Stimulated activated CD8-positive, alpha-beta memory T cell treated with anti-CD3 and anti-CD28 coated beads, Interleukin-15, amount 100 ng/mL, for 4 hours (primary cell): Measurements from ENCODE around the gene ATP8A1.

Source experiments
- DNase-seq, 2 donors: peaks; one replicate each; pipeline ENCODE4 v3.0.0-alpha.2; 2020; ENCODE audit warnings: low read depth in 2 of 2

ATP8A1 gene

DNA sequence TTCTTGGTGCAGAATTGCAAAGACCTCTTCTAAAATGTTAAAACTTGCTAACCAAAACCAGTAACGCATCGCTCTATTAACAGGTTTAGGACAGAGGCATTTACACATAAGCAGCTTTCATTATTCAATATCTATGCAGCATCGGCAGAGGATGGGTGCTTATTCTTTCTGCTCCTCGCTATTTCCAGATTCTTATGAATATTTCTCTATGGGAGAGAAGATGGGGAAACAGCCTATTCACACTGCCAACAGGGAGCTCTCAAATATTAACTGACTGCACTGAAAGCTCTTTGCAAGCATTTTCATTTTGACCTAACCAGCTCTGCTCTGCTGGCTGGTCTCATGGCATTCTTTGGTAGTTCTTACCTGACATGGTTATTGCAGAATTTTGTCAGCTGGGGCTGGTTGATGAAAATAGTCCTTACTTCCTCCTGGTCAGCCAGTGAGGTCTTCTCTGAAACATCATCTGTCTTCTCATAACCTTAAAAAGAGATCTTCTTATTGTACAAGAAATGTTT, 30.2 kb downstream of the ATP8A1 start:
- DNase-seq = no peak

DNA sequence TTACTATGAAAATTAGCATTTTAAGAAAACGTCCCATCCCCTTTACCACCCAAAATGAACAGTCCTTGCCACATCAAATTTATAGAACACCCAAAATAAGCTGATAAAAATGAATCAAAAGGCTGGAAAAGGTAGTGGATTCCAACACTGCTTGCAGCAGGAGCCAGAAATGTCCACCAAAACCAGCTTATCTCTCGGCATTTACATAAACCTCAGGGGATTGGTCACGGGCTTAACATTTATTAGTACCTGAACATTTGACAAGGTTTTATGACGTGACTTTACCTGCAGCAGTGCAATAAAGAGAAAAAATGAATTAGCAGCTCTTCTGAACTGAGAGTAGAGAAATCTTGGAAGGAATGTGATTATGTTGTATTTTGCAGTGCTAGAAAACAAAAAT, 31.6 kb downstream of the ATP8A1 start:
- DNase-seq = no peak

DNA sequence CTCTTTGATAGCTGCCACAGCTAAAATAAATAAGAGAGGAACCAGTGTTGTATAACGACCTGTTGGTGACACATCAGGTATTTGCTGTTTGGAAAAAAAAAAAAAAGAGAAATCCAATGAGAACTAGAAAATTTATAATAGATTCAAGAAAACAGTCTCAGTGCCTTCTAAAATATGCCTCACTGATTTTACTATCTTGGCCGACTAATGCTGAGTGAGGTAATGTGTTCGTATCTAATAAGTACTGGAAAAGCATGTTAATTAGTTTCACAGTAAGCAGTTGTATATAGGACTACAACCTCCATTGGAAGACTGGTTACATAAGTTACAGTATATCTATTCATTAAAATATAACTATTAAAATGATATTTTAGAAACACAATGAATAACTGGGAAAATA, 32.4 kb downstream of the ATP8A1 start:
- DNase-seq = no peak

DNA sequence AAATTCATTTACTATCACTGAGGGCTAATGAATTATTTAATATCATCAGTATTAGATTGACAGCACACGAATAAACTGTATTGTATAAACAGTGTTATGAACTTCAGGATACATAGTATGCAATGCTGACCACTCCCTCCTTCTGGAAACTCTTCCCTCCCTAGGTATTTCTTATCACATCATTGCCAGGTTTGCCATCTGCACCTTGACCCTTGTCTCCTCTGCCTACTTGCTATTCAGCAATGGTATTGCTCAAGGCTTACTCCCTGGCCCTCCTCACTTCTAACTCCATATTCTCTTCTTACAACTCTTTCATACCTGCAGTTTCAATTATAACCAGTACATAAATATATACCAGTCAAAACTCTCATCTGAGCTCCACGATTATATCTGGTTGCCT, 38.9 kb downstream of the ATP8A1 start:
- no peak for DNase-seq

DNA sequence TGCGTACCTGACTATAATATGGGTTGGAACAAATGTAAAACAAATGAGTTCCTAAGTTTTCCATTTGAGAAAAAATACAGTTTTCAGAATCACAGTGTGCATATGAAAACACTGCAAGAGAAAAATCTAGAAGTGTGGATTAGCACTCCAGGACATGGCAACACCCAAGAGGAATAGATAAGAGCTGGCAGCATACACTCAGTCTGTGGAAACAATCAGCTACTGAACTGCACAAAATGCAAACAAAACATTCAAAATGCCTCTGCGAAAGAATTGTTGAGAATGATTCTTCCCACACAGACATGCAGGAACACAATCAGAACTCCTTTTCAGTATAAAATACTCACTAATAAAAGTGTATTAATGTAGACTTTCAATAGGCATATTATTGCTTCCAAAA, 39.9 kb downstream of the ATP8A1 start:
- DNase-seq = no peak

DNA sequence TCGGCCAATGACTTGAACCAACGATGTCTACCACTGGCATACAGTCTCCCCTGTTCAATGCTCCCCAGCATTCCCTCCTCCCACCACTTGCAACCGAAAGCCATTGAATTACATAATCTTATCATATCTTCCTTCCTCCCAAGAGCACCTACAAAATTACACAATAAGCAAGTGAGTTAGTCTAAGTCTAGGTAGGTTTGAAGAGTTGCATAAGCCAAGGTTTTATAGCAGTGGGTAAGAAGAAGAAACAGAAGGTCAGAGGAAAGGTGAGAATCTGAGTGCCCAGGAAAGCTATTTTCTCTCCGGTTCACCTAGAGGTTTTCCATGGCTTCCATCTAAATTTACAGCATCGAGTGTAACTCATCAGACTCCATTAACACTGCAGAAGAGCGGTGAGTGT, 40.3 kb downstream of the ATP8A1 start:
- no peak for DNase-seq

DNA sequence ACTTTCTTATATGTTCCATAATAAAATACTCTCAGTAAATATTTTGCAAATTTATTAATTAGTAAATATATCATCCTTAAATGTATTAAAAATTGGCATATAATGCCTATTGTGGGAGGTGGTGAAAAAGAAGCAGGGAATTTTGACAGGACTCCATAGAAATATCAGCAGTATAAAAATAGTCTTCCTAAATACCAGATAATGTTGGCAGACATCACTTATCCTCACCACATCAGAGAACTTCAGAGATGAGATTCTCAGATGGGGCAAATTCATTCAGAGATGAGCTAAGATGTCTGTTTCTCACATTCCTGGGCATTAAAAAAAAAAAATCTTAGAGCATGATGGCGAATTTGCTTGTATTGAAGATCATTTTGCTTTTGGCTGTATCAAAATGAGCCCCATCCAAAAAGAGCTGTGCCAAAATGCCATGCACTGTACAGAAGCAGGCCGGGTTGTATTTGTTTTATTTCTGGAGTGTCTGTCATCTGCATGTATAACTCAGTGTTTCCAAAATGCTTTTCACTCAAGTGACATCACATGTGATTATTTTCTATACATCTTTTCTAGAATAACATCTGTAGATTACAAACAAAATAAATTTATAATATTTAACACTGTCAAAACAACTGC, 41.7 kb downstream of the ATP8A1 start:
- DNase-seq = no peak

DNA sequence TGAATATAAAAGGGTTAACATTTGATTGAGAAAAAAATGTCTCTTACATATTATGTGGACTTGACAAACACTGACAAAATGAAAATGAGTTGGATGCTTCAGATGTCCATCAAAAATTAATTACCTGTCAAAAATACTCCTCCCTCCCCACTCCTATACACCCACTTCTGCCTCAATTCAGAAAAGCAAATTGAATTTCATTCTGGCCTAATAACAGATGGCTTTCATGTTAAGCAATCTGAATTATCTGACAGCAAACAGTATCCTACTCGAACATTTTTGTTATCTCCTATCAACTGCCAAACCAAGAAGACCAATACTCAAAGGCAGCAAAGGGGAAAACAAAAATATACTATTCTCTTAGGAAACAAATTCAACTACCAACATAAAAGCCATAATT, 44.0 kb downstream of the ATP8A1 start:
- no peak for DNase-seq

DNA sequence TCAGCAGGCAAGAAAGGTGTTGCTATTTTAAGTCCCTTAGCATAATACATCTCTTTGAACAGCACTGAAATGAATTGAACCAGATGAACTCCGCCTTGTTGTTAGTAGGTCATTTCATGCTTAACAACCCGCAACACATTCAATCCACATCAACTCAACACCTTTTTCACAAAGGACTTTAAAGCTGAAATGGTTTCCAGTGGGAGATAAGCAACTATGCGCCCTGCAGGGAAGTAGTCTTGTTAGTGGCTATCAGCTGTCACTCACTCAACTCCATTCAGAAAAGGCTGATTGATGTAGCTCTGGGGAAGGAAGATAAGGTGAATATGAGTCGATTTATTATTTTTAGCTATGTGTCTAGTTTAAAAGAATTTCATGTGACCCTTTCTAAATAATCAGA, 46.0 kb downstream of the ATP8A1 start:
- DNase-seq = no peak

DNA sequence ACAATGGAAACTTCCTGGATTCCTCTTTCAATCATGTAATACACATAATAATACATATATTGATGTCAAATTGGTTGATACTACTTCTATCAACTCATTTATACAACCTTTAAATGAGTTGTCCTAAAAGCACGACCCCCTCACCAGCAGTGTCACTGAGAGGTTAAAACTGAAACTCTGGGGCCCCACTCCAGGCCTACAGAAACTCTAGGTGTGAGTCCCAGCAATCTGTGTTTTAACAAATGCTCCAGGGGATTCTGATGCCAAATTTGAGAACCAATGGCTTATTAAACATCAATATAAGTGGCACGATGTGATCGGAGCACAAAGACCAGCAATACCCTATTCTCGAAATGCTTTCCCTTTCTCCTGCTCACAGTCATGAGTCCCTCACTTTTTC, 47.9 kb downstream of the ATP8A1 start:
- DNase-seq = no peak

DNA sequence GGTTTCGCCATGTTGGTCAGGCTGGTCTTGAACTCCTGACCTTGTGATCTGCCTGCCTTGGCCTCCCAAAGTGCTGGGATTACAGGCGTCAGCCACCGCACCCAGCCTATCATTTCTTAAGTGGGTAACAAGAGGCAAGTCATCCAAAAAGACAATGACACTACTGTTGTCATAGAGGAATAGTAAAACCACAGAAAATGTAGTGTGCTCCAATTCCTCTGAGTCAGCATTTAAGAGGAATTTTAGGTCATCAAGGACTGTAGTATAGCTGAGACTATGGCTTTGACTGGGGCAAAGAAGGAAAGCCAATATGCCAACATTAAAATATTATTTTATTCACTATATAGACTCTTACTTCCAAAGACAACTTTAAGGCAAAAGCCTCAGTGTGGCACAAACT, 48.4 kb downstream of the ATP8A1 start:
- no peak for DNase-seq

DNA sequence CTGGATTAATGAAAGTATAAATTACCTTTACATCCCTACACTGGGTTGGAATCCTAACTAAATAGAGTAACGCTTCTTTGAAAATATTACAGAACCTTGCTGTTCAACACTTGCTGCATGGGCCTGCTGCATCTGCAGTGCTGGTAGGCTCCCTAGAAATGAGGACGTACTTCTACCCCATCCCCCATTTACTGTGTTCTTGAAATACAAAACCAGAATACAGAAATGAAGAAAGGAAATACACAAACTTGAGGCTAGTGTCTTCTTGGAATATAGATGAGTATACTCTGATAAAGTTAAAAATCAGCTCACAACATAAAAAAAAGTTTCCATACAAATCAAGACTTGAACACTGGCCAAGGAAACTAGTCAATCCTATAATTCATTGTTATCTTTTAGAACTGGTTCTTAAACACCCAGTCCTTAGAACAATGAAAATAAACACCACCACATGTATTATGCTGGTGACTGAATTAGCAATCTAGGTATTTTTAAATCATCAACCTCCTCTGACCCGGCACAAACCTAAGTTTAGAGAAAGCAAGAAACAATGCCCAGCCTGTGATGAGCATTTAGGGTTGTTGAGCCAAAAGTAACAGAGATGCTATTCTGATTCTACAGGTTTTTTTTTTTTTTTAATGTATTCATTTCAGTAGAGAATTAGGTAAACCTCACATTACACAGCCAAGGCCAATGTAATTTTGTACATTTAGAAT, 49.7 kb downstream of the ATP8A1 start:
- DNase-seq = no peak

DNA sequence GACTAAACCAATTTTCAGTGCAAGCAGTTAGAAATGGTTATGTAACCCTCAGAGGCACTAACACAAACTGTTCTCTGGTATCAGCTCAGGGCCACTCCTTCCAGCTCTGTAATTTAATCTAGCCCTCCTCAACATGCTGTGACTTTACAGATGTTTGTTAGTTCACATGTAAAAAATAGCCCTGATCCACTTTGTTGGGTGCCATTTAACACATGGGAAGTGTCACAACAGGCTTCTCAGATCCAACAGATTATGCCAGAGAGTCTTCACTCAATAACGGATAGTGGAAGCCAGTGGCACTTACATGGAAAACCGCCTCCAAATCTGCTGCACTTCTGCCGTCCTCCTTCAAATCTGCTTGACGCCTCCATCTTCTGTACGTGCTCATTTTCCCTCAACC, 51.6 kb downstream of the ATP8A1 start:
- no peak for DNase-seq

DNA sequence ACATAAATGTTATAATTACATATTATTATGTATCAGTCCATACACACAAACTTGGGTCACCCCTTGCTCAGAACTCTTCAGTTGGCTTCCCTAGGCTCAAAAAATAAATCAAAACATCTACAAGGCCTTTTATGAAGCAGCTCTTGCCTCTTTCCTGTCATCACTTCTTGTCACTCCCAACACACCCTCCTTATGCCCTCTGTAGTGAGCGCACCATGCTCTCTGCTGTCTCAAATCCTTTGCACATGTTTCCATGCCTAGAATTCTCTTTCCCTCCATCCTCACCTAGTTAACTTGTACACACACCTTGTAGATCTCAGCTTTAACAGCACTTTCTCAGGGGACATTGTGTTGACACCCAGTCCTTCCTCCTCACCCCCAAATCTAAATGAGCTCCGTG, 53.0 kb downstream of the ATP8A1 start:
- DNase-seq = no peak

DNA sequence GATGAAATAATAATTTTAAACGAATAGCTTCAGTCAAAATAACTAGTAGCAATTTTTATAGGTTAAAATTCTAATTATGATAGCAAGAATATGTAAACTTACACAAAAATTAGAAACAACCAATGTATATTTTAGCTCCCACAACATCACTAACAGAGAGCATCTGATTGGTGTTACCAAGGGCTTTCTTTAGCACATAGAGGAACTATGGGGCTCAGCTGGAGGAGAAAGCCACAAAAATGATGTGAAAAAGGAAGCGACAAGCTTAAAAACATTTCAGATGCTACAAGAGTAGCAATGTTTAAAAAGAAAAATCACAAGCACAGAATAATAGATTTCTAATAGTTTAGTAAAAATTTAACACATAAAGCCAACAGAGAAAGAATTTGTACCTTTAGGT, 56.3 kb downstream of the ATP8A1 start:
- DNase-seq = no peak

DNA sequence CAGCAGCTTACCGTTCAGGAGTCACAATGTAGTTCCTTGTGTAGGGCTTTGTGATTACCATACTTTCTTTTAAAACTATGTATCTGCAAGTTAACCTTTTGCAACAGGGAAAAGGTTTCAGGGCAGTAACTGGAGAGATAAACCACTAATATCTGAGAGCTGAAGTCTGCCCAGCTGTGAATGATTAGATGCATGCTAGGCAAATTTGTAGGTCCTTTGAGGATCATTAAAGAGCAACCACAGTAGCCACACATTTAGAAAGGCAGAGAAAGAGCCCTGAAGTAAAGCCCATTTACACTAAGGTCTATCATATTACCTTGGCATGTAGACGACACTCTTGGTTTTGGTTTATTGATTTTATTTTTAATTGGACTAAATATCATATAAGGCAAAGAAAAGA, 60.0 kb downstream of the ATP8A1 start:
- DNase-seq = no peak

DNA sequence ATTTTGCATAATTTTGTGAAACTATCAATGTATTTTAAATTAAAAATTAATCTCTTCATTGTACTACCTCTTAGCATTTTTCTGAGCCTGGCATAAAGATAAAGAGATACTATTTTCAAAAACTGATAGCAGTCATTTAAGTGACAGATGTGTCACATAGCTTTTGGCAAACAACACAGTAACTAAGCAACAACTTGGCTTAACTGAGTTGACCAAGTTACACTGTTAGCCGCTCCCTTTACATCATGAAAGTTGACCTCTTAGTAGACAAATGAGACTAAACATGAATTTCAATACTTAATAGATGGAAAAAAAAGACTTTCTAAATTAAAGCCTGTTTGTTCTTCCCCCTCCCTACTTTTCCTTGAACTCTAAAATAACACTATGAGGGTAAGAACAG, 62.0 kb downstream of the ATP8A1 start:
- DNase-seq = no peak

DNA sequence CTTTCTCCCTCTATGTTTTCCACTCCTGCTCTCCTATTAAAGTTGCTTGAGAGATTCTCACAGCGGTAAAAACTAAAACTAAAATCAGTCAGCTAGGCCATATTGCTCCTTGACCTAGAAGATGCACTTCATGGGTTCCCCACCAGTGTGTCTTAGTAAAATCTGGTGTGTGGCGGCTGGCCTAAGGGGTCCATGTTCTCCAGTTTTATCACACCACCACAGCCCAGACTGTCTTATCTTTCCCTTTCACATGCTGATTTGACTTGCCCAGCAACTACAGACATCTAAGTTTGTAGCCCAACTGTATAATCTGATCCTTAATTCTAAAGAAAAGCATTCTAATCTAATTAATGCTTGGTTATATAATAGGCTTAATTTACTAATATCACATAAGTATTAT, 68.0 kb downstream of the ATP8A1 start:
- no peak for DNase-seq

DNA sequence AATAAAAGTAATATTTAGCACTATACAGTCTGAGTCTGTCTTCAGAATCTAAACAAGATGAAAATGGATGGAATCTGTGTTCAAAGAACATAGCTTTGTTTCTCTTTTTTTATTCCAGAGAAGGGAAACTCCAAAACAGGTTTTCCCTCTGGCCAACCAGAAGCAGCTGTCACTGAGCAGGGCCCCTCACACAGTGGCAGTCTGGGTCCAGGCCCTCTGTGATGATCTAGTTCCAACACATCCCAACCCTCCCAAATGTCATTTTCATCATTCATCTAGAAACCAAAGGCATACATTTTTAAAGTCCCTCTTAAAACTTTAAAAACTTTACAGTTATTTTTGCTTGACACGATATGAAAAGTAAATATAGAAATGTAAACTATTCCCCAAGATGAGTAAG, 70.1 kb downstream of the ATP8A1 start:
- no peak for DNase-seq

DNA sequence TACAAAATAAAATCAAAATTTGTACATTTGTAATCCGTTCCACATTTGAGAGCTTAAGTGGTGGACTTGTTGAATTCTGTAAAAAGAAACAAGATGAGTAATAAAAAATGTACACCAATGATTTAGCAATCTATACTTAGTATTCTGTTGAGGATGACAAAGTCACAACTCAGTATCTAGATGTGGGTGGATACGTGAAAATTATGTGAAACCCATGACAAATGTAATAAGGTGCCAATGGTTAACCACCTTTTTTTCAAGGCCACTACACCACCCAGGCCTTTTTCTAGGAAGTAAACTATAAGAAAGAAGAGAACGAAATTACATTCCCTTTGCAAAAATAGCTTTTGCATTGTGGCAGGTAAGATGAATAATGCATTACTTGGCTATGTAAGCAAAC, 77.0 kb downstream of the ATP8A1 start:
- no peak for DNase-seq

DNA sequence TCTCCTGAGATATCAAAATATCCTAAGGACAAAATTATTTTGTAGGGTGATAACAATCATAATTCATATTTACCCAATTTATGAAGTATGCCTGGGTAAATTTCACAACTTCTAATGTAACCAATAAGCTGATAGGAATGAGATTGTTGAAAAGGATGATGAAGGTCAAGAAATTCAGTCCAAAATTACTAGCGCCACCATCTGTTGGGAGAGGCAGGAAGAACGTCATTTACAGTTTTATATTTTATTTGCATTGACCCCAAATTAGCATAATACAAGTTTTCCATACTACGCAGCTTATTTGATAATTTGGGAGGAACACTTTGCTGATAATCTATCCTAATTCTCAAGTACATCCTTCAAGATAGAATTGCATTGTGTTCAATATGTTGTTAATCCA, 78.7 kb downstream of the ATP8A1 start:
- DNase-seq = no peak

DNA sequence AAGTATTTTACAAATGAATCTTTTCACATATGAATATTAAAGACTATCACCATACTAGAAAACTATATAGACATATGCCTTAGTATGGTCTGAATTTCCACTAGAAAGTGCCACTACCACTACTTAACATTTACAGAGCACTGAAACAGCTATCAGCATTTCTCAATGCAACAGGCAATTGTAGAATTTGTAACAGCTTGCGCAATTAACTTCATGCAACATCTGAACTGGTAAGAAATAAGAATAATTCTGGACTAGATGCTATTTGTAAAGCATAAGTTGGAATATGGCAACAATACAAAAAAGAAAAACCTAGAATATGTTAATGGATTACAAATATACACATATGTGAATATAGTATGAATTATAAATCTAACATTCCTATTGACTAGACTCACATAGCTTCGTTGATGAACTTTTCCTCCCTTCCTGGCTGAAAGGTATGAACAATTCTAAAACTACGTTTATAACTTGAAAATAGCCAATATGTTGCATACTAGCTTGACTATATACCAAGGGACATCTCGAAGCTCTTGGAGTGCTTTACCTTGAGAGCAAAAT, 82.0 kb downstream of the ATP8A1 start:
- no peak for DNase-seq

DNA sequence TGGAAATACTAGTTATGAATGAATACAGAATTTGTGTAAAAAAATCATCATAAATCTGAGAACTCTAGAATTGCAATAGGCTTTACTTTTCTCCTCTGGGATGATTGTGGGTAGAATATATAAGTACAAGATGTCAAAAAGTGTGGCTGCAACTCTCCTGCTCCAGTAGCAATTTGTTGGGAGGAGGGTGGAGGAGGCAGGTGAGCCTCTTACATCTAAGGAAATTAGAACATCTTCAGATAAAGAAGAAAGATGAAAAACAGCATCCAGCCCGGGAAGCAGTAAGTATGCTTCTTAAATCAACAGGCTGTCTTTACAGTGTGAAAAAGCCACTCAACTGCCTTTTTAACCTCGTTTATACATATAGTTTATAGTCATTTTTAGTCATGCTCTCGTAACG, 83.7 kb downstream of the ATP8A1 start:
- DNase-seq = no peak
